Panc1 (cell line): ENCODE measurements around the gene FLACC1. TPM values are rescaled to one million over a fixed set of nuclear protein-coding genes. Genes with fewer than 3 reads are reported as not detected.

Source experiments
- ATAC-seq: fragments of 200-7000 bp; cut with Tn5 transposase; 2 replicates; pipeline ENCODE4 v1.9.1; 2020; ENCODE audit warnings: mild to moderate bottlenecking, moderate library complexity
- BruUV-seq: library from RNA; stranded (reverse); fragments of 400-500 nt; replicated peaks from 2 replicates; lab custom pipeline; 2021; lab: Mats Ljungman, UMichigan
- CTCF ChIA-PET: fragments of 300-600 bp; sonication (Branson Sonifier 250); formaldehyde crosslinking; loops from one replicate; lab custom pipeline; 2022; ENCODE audit warnings: antibody characterized with exemption; lab: Charles Lee
- POLR2A ChIA-PET: fragments of 300-600 bp; sonication (Branson Sonifier 250); formaldehyde crosslinking; loops from one replicate; lab custom pipeline; 2022; ENCODE audit warnings: antibody characterized with exemption; lab: Charles Lee
- DNase-seq: peaks from one replicate; pipeline ENCODE4 v3.0.0-alpha.2; 2010; ENCODE audit warnings: low read depth, low spot score
- H3K27ac ChIP-seq: 2 replicates; pipeline ENCODE4 v1.5.1; 2011; ENCODE audit warnings: mild to moderate bottlenecking, low read length, inconsistent platforms
- H3K27me3 ChIP-seq: fragments of 200-500 bp; sonication (Bioruptor generic); 2 replicates; pipeline ENCODE4 v1.6.0; 2014; ENCODE audit warnings: low read length, inconsistent platforms; ENCODE audit not compliant: control insufficient read depth, insufficient read depth
- H3K36me3 ChIP-seq: fragments of 200-500 bp; sonication (Bioruptor generic); 2 replicates; pipeline ENCODE4 v1.5.1; 2014; ENCODE audit warnings: inconsistent platforms, mild to moderate bottlenecking, low read length, moderate library complexity; ENCODE audit not compliant: control insufficient read depth, insufficient read depth
- H3K4me1 ChIP-seq: 2 replicates; pipeline ENCODE4 v1.5.1; 2011; ENCODE audit warnings: inconsistent platforms, mild to moderate bottlenecking, low read length, moderate library complexity; ENCODE audit not compliant: control insufficient read depth, insufficient read depth
- H3K4me3 ChIP-seq, 2 experiments: 2 replicates each; pipeline ENCODE4 v1.5.1; 2011 to 2012; ENCODE audit warnings: low read depth in 2 of 2, low read length in 2 of 2, mild to moderate bottlenecking in 2 of 2, inconsistent platforms in 1 of 2, moderate library complexity in 1 of 2
- H3K9me3 ChIP-seq: fragments of 200-500 bp; sonication (Bioruptor generic); 2 replicates; pipeline ENCODE4 v1.5.1; 2014; ENCODE audit warnings: low read depth, mild to moderate bottlenecking, inconsistent platforms, low read length, moderate library complexity; ENCODE audit not compliant: control insufficient read depth, insufficient read depth
- CTCF ChIP-seq: fragments of 450-650 bp; IDR thresholded peaks from 2 replicates; pipeline ENCODE4 v1.5.1; 2017; ENCODE audit warnings: mild to moderate bottlenecking
- POLR2AphosphoS5 ChIP-seq: IDR thresholded peaks from 2 replicates; pipeline ENCODE4 v1.6.1; 2012; ENCODE audit warnings: mild to moderate bottlenecking, low read depth, low read length, moderate library complexity
- REST ChIP-seq, 2 experiments: IDR thresholded peaks; 2 replicates each; pipeline ENCODE4 v1.6.1; 2011 to 2012; ENCODE audit warnings: low read depth in 2 of 2, control low read depth in 1 of 2, low read length in 1 of 2, mild to moderate bottlenecking in 1 of 2, moderate library complexity in 1 of 2; ENCODE audit not compliant: insufficient read depth in 1 of 2
- SIN3A ChIP-seq: IDR thresholded peaks from 2 replicates; pipeline ENCODE4 v1.6.1; 2012; ENCODE audit warnings: low read depth, mild to moderate bottlenecking, low read length, moderate library complexity, borderline replicate concordance; ENCODE audit not compliant: insufficient read depth
- TCF7L2 ChIP-seq: IDR thresholded peaks from 2 replicates; pipeline ENCODE4 v1.6.1; 2011; ENCODE audit warnings: mild to moderate bottlenecking, low read depth, low read length, inconsistent platforms
- in situ Hi-C: cut with HindIII; loops from 2 replicates; pipeline ENCODE4 v1.10.0; 2016; ENCODE audit warnings: low sequenced_read_pairs, low pct_unique_long_range_greater_than_20kb
- intact Hi-C: fragments of 100-400 bp; cut with micrococcal nuclease; formaldehyde crosslinking; loops from one replicate; pipeline ENCODE4 v1.10.0; 2022; ENCODE audit not compliant: unreplicated experiment
- total RNA-seq: library from RNA; stranded (reverse); gene quantifications from one replicate; pipeline ENCODE4 v1.2.1, GENCODE V29; 2021; ENCODE audit not compliant: unreplicated experiment

The FLACC1 gene
- total RNA-seq, 1 experiment from 2014 or later = 0.39 TPM

- ChIA-PET CTCF (no interaction called here), POLR2A (no interaction called here)
- no peak for ATAC-seq
- in situ Hi-C loops = no loop called here
- intact Hi-C loops = no loop called here
- H3K9me3 ChIP-seq = no peaks in the 10 kb centered on the region
- no peak for TF ChIP-seq CTCF
- TF ChIP-seq TCF7L2 = no peak
- no peak for TF ChIP-seq SIN3A
- TF ChIP-seq REST (IDR thresholded peaks at IDR 0.05; ENCODE audit: insufficient read depth in 1 of 2, low read depth in 2 of 2, low read length in 1 of 2) = no peak
- TF ChIP-seq POLR2AphosphoS5 = no peak
- H3K27ac ChIP-seq = no peak overlapping the region
- no peaks in the 10 kb centered on the region for H3K27me3 ChIP-seq
- BruUV-seq = TSS peak; percentile 61
- no peak overlapping the region for H3K4me3 ChIP-seq
- H3K36me3 ChIP-seq = peaks cover 6% of the 10 kb centered on the region; the same call in 1 of the 2 replicates
- no peak for DNase-seq
- no peaks in the 10 kb centered on the region for H3K4me1 ChIP-seq
Measured at GRCh38 chr2:201280191-201281040, 76.7 kb downstream of the FLACC1 start.

GRCh38 chr2:201279079-201279478 is 78.1 kb downstream of the FLACC1 start:
- in situ Hi-C loops (no loop called here), intact Hi-C loops (no loop called here)
- H3K9me3 ChIP-seq = no peaks in the 10 kb centered on the region
- H3K36me3 ChIP-seq = peaks cover 6% of the 10 kb centered on the region; the same call in 1 of the 2 replicates
- ChIA-PET POLR2A (no interaction called here), CTCF (no interaction called here)
- TF ChIP-seq REST (IDR thresholded peaks at IDR 0.05; ENCODE audit: insufficient read depth in 1 of 2, low read depth in 2 of 2, low read length in 1 of 2) = no peak
- H3K27ac ChIP-seq = no peak overlapping the region
- TSS peak; percentile 48 for BruUV-seq
- H3K4me3 ChIP-seq = no peak overlapping the region
- DNase-seq = no peak
- no peaks in the 10 kb centered on the region for H3K27me3 ChIP-seq
- no peak for ATAC-seq
- no peaks in the 10 kb centered on the region for H3K4me1 ChIP-seq
